Fibroblast of lung (primary cell): ENCODE results near the gene TRAK1. TPM values are rescaled to one million over a fixed set of nuclear protein-coding genes. Genes with fewer than 3 reads are reported as not detected.

ENCODE experiments used
- DNase-seq, 2 donors: peaks; one replicate each; pipeline versions ENCODE4 v3.0.0 to v3.0.0-alpha.2; 2010; ENCODE audit warnings: low read depth in 2 of 2
- H2AFZ ChIP-seq: 2 replicates; pipeline ENCODE4 v1.5.1; 2012; ENCODE audit warnings: low read length, control low read depth, inconsistent platforms
- H3K27ac ChIP-seq: 2 replicates; pipeline ENCODE4 v1.5.1; 2011; ENCODE audit warnings: low read length, control low read depth; ENCODE audit not compliant: insufficient read depth
- H3K27me3 ChIP-seq: 2 replicates; pipeline ENCODE4 v1.5.1; 2011; ENCODE audit warnings: mild to moderate bottlenecking, low read length; ENCODE audit not compliant: control insufficient read depth, insufficient read depth
- H3K36me3 ChIP-seq: 2 replicates; pipeline ENCODE4 v1.5.1; 2011; ENCODE audit warnings: low read length; ENCODE audit not compliant: control insufficient read depth, insufficient read depth
- H3K4me1 ChIP-seq: 2 replicates; pipeline ENCODE4 v1.5.1; 2011; ENCODE audit warnings: low read length; ENCODE audit not compliant: control insufficient read depth, insufficient read depth; ENCODE audit errors: extremely low read depth
- H3K4me2 ChIP-seq: 2 replicates; pipeline ENCODE4 v1.5.1; 2011; ENCODE audit warnings: low read length, control low read depth; ENCODE audit not compliant: insufficient read depth; ENCODE audit errors: extremely low read depth
- H3K4me3 ChIP-seq, 4 experiments: fragments of 200-600 bp in 1 of 4; sonication (generic) in 1 of 4; replicated peaks in 1 of 4; 2 replicates each; pipeline ENCODE4 v1.5.1; 2011 to 2016; ENCODE audit warnings: low read length in 4 of 4, low read depth in 3 of 4, mild to moderate bottlenecking in 3 of 4, control low read depth in 2 of 4, inconsistent platforms in 1 of 4, mixed read lengths in 1 of 4; ENCODE audit not compliant: insufficient read depth in 1 of 4; ENCODE audit errors: control extremely low read depth in 1 of 4
- H3K79me2 ChIP-seq: 2 replicates; pipeline ENCODE4 v1.5.1; 2012; ENCODE audit warnings: mild to moderate bottlenecking, low read length, inconsistent platforms; ENCODE audit not compliant: control insufficient read depth, insufficient read depth
- H3K9ac ChIP-seq: 2 replicates; pipeline ENCODE4 v1.5.1; 2011; ENCODE audit warnings: mild to moderate bottlenecking, low read length, control low read depth; ENCODE audit not compliant: insufficient read depth
- H3K9me3 ChIP-seq: 2 replicates; pipeline ENCODE4 v1.5.1; 2012; ENCODE audit warnings: low read depth, low read length; ENCODE audit not compliant: control insufficient read depth, insufficient read depth
- H4K20me1 ChIP-seq: 2 replicates; pipeline ENCODE4 v1.5.1; 2011; ENCODE audit warnings: low read length; ENCODE audit not compliant: control insufficient read depth, insufficient read depth; ENCODE audit errors: extremely low read depth
- EZH2 ChIP-seq: IDR thresholded peaks from 2 replicates; pipeline ENCODE4 v1.5.1; 2012; ENCODE audit warnings: low read length, control low read depth, mild to moderate bottlenecking; ENCODE audit errors: missing control alignments
- polyA plus RNA-seq, 2 donors: library from polyadenylated mRNA; depleted of rRNA in 1 of 2; stranded (reverse) in 1 of 2; unstranded in 1 of 2; fragments of >200 nt; gene quantifications; 2 replicates each; pipeline ENCODE4 v1.2.1, GENCODE V29; 2011 to 2012; ENCODE audit warnings: missing spikeins in 1 of 2
- total RNA-seq: library from RNA; depleted of rRNA; stranded (reverse); fragments of >200 nt; gene quantifications from 2 replicates; pipeline ENCODE4 v1.2.1, GENCODE V29; 2014
- TF ChIP-seq, protein P1 (sequence below), 2 donors: IDR thresholded peaks in 1 of 2; conservative IDR thresholded peaks in 1 of 2; 1 replicate in 1 of 2; 2 replicates in 1 of 2; pipeline ENCODE4 v1.5.1; 2011 to 2012; ENCODE audit warnings: low read length in 2 of 2, control low read depth in 1 of 2, inconsistent platforms in 1 of 2, low read depth in 1 of 2, mild to moderate bottlenecking in 1 of 2

Gene TRAK1
- total and polyA plus RNA-seq, 2 donors (not counting 1 experiment from before 2014, with no cell fraction given): 37.8 to 44.0 TPM

- no peaks in the 10 kb centered on the region for H3K27me3 ChIP-seq
- no peaks in the 10 kb centered on the region for H3K9me3 ChIP-seq
- no peak overlapping the region for H3K4me3 ChIP-seq
- no peak overlapping the region for H3K9ac ChIP-seq
- H2AFZ ChIP-seq: no peak overlapping the region
- no peaks in the 10 kb centered on the region for H3K36me3 ChIP-seq
- no peak for TF ChIP-seq EZH2
- TF ChIP-seq, protein P1, sequence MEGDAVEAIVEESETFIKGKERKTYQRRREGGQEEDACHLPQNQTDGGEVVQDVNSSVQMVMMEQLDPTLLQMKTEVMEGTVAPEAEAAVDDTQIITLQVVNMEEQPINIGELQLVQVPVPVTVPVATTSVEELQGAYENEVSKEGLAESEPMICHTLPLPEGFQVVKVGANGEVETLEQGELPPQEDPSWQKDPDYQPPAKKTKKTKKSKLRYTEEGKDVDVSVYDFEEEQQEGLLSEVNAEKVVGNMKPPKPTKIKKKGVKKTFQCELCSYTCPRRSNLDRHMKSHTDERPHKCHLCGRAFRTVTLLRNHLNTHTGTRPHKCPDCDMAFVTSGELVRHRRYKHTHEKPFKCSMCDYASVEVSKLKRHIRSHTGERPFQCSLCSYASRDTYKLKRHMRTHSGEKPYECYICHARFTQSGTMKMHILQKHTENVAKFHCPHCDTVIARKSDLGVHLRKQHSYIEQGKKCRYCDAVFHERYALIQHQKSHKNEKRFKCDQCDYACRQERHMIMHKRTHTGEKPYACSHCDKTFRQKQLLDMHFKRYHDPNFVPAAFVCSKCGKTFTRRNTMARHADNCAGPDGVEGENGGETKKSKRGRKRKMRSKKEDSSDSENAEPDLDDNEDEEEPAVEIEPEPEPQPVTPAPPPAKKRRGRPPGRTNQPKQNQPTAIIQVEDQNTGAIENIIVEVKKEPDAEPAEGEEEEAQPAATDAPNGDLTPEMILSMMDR (conservative IDR thresholded peaks at IDR 0.05 in 1 of 2, IDR thresholded peaks at IDR 0.05 in 1 of 2; ENCODE audit: low read depth in 1 of 2, low read length in 2 of 2): no peak
- peaks cover 4% of the 10 kb centered on the region for H3K4me1 ChIP-seq
- no peak overlapping the region for H3K27ac ChIP-seq
- H4K20me1 ChIP-seq: no peaks in the 10 kb centered on the region
- peaks cover 9% of the 10 kb centered on the region for H3K79me2 ChIP-seq
- no peak overlapping the region for H3K4me2 ChIP-seq
- DNase-seq: no peak
Measured at GRCh38 chr3:42175386-42176240, 84.5 kb downstream of the TRAK1 start.

GRCh38 chr3:42176242-42177034 is 85.3 kb downstream of the TRAK1 start:
- peaks cover 4% of the 10 kb centered on the region for H3K4me1 ChIP-seq
- H3K9ac ChIP-seq: no peak overlapping the region
- H3K27me3 ChIP-seq: no peaks in the 10 kb centered on the region
- TF ChIP-seq, protein P1 (conservative IDR thresholded peaks at IDR 0.05 in 1 of 2, IDR thresholded peaks at IDR 0.05 in 1 of 2; ENCODE audit: low read depth in 1 of 2, low read length in 2 of 2): no peak
- no peak for TF ChIP-seq EZH2
- no peaks in the 10 kb centered on the region for H3K9me3 ChIP-seq
- peaks cover 9% of the 10 kb centered on the region for H3K79me2 ChIP-seq
- DNase-seq: no peak
- H3K4me2 ChIP-seq: no peak overlapping the region
- no peaks in the 10 kb centered on the region for H4K20me1 ChIP-seq
- no peak overlapping the region for H3K27ac ChIP-seq
- no peak overlapping the region for H3K4me3 ChIP-seq
- no peak overlapping the region for H2AFZ ChIP-seq
- no peaks in the 10 kb centered on the region for H3K36me3 ChIP-seq

- peaks cover 4% of the 10 kb centered on the region for H3K4me1 ChIP-seq
- H3K27me3 ChIP-seq: no peaks in the 10 kb centered on the region
- no peak overlapping the region for H3K4me2 ChIP-seq
- no peak overlapping the region for H3K27ac ChIP-seq
- no peaks in the 10 kb centered on the region for H3K9me3 ChIP-seq
- H2AFZ ChIP-seq: no peak overlapping the region
- H3K9ac ChIP-seq: no peak overlapping the region
- peaks cover 9% of the 10 kb centered on the region for H3K79me2 ChIP-seq
- H3K36me3 ChIP-seq: no peaks in the 10 kb centered on the region
- no peak overlapping the region for H3K4me3 ChIP-seq
- TF ChIP-seq, protein P1 (conservative IDR thresholded peaks at IDR 0.05 in 1 of 2, IDR thresholded peaks at IDR 0.05 in 1 of 2; ENCODE audit: low read depth in 1 of 2, low read length in 2 of 2): no peak
- no peak for TF ChIP-seq EZH2
- DNase-seq: no peak
- H4K20me1 ChIP-seq: no peaks in the 10 kb centered on the region
Measured at GRCh38 chr3:42177068-42177800, 86.1 kb downstream of the TRAK1 start.
